ENCODE data around the gene UNC5C.

DNA sequence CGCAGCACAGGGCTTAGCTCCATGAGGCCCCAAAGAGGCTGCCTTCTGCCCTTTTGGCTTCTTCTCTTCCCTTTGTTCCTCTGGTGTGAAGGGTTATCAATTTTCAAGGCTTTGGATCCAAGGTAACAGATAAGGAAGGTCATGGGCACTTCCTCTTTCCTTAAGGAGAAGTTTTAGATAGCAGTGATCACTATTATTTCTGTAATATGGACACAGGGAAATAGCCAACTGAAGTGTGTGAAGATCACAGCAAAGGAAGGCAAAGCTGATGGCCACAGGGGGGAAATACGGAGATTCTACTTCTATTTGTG, 366.8 kb downstream of the UNC5C start:
- TF ChIP-seq, protein P1, sequence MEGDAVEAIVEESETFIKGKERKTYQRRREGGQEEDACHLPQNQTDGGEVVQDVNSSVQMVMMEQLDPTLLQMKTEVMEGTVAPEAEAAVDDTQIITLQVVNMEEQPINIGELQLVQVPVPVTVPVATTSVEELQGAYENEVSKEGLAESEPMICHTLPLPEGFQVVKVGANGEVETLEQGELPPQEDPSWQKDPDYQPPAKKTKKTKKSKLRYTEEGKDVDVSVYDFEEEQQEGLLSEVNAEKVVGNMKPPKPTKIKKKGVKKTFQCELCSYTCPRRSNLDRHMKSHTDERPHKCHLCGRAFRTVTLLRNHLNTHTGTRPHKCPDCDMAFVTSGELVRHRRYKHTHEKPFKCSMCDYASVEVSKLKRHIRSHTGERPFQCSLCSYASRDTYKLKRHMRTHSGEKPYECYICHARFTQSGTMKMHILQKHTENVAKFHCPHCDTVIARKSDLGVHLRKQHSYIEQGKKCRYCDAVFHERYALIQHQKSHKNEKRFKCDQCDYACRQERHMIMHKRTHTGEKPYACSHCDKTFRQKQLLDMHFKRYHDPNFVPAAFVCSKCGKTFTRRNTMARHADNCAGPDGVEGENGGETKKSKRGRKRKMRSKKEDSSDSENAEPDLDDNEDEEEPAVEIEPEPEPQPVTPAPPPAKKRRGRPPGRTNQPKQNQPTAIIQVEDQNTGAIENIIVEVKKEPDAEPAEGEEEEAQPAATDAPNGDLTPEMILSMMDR (IDR thresholded peaks at IDR 0.05) = no peak
- TF ChIP-seq POLR2A (IDR thresholded peaks at IDR 0.05) = no peak

Data from uterus (tissue), 2 donors.